HG03378 (cell line): Measurements from ENCODE around the gene SPINDOC.
"Not testable (repeated sequence)": the region's sequence is repeated elsewhere in the genome, so short reads cannot be mapped to it uniquely, and the experiment has no call there.

Experiments
- ATAC-seq: cut with Tn5 transposase; IDR thresholded peaks from one replicate; pipeline ENCODE4 v1.9.1; 2021; ENCODE audit warnings: mild to moderate bottlenecking, moderate library complexity; ENCODE audit not compliant: unreplicated experiment

The SPINDOC gene, protein sequence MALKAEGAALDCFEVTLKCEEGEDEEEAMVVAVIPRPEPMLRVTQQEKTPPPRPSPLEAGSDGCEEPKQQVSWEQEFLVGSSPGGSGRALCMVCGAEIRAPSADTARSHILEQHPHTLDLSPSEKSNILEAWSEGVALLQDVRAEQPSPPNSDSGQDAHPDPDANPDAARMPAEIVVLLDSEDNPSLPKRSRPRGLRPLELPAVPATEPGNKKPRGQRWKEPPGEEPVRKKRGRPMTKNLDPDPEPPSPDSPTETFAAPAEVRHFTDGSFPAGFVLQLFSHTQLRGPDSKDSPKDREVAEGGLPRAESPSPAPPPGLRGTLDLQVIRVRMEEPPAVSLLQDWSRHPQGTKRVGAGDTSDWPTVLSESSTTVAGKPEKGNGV

DNA sequence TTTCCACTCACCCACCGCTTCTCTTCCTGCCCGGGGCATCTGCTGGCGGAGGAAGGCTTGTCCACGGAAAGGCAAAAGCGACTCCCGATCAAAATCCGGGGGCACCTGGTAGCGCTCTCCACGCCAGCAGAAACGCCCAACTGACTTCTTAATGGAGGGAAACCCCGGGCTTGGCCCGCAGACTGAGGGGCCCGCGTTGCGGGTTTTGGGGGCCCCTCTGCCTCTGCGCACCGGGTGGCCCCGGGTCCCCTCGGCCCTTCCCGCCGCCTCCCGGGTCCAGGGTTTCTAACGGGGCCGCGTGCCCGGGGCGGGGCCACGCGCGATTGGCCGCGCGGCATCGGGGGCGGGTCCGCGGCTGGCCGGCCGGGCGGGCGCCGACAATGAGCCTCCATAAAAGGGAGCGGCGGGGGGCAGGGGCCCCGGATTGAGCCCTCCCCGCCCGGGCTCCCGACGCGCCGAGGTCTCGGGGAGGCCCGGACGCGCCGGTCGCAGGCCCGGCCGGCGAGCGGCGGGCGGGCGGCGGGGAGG lies at the start of gene SPINDOC:
SPINDOC (plus strand) TSS at position 422 of the 528 bp plus-strand sequence. CDS start 231 bp downstream, outside the sequence.
- no peak for ATAC-seq

DNA sequence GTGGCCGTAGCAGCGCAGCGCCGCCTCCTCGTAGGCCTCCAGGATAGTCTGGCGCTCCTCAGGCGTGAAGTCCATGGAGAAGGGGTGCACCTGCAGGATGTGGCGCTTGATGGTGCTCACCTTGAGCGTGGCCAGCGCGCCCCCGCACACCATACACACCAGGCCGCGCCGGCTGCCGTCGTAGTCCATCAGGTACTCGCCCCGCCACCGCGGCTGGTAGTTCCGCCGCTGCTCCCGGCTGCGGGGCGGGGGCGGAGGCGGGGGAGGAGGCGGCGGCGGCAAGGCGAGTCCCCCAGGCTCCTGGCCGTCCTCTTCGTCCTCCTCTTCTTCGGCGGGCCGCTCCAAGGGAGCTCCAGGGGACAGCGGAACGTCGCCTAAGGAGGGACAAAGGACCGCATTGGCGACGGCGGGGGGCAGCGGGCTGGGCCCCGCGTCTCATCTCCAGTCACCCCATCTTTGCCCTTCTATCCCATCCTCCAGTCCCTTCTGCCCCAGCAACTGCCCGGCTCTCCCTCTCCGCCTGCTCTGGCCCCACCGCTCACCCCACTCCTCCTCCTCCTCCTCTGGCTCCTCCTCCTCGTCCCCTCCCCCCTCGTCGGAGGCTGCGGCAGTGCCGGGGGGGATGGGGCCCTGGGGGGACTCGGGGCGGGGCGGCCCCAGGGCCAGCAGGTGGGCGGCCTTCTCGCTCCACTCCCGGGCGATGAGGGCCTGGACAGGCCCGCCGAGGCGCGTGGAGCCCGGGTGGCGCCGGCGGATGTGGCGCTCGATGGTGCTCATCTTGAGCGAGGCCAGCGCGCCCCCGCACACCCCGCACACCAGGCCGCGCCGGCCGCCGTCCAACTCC lies 49.5 kb upstream of the SPINDOC start:
- no peak for ATAC-seq

DNA sequence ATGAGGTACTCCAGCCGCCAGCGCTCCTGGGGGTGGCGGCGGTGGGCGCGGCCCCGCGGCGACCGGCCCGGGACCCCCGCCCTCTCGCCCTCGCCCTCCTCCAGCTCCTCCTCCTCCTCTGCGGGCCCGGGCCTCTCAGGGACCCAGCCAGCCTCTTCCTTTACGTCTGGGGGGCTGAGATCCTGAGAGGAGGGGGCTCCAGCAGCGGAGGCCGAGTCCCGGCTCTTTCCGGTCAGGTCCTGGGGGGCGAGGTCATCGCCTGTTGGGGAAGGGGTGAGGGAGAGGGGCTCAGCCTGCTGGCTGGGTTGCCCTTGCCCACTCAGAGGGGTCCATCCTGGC lies 48.9 kb upstream of the SPINDOC start:
- no peak for ATAC-seq

DNA sequence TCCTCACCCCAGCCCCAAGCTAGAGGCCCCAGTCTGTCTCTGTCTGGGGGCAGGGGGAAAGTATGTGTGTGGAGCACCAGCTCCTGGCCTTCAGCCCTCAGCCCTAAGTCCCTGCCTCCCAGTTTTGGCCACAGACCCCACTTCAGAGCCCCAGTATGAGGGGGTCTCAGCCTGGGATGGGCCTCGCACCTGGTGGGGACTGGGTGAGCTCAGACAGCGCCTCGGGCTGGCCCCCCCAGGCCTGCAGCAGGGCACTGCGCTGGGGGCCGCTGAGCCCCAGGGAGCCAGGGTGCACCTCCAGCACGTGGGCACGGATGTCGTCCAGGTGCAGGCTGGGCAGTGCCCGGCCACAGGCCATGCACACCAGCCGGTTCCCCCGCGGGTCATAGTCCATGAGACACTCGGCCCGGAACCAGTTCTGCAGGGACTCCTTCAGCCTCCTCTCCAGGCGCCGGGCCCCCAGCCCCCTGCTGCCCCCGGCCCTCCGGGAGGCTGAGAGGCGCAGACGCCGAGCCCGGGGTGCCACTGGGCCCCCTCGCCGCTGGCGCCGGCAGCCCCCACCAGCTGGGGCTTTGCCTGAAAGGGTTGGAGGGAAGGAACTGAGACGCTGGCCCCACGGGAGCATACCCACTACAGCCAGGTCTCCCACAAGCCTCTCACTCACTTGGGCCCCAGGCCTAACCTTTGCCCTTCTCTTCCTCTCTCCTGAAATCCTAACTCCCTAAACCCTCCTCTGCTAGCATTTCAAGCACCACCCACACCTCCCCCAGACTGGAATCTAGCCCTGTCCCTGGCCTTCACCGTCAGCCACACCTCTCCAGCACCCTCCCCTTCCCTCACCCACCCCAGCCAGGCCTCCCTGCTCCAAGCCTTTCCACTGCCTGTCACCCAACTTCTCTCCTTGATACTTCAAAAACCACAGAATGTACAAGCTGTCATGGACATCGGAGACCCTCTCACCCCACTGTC lies 48.3 kb upstream of the SPINDOC start:
- no peak for ATAC-seq

DNA sequence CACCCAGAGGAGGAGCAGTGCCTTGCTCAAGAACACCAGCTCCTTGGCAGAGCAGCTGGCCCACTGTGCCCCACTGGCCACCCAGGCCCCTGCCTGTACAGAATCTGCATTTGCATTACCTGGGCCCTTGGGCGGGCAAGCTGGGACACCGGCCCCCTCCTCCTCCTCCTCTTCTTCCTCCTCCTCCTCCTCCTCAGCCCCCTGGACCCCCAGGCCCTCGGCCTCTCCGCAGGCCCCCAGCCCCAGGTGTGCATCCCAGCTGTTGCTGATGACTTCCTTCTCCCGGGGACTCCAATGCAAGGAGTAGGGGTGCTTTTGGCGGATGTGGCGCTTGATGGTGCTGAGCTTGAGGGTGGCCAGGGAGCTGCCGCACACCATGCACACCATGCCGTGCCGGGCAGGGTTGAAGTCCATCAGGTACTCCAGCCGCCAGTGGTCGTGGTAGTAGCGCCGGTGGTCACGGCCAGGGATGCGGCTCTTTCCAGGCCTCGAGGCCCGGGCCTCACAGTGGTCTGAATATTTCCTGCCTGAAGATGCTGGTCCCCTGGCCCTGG lies 47.5 kb upstream of the SPINDOC start:
- no peak for ATAC-seq

DNA sequence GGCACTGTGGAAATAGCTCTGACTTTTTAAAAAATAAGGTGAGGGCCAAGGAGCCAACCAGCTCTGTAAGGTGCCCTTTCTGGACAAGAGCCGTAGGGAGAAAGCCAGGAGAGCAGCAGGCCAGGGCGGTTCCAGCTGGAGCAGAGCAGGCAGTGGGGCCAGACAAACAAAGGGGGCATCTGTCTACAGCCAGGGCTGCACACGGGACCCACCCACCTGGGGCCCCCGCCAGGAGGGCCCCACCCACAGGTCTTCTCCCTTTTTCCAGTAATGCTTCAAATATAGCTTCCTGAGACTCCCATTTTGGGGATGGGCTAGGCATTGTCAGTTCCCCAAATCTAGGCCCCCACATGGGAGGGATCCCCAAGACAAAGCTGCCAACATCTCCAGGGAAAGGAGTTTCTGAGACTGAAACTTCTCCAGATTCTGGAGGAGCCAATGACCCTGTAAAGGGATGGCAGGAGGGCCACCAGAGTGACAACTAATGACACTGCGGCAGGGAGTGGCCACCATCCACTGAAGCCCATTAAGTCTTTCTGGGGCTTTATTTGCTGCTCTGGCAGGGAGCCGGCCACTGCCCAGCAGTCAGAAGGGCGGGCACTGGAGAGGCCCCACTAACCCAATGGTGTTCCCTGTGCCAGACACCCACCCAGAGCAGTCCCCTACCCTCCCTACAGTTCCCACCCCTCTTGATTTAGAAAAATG lies 46.6 kb upstream of the SPINDOC start:
- no peak for ATAC-seq

DNA sequence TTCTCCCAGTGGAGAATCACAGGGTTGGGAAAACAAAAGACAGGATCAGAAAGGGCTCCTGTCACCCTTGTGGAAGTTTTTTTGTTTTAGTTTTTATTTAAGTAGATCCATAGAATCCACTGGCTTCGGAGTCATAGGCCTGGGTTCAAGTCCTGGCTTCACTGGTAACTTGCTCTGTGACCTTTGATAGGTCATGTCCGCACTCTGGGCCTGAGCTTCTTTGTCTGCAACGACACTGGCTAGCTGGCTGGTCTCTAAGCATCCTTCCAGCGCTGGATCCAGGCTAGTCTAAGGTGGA lies 46.0 kb upstream of the SPINDOC start:
- ATAC-seq = no peak

DNA sequence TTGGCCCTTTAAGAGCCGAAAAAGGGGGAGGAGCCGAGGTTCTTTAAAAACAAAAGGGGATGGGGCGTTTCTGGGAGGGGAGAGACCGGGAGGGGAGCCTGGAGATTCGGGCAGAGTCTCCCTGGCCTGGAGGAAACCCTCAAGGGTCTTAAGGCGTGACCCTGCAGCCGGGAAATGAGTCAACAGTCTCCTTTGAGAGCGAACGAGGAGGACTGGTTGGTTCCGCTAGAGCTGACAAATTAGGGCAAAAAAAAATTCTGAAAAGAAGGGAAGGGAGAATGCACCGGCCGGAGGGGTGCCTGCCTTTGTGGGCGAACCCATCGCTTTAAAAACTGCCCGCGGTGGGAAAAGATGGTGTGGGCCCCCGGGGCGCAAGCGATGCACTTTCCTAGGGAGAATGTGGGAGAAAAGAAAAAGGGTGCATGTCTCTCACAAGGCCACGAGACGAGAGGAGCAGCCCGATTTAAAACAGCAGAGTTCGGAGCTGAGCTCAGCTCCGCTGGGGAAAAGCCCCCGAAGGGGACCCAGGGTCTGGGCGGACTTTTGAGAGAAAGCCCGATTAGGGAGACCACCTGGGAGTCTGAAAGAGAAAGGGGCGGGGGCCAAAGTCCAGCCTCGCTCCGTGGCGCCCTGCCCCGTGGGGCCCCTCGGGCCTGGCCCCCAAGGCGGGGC lies 45.6 kb upstream of the SPINDOC start:
- ATAC-seq = no peak

DNA sequence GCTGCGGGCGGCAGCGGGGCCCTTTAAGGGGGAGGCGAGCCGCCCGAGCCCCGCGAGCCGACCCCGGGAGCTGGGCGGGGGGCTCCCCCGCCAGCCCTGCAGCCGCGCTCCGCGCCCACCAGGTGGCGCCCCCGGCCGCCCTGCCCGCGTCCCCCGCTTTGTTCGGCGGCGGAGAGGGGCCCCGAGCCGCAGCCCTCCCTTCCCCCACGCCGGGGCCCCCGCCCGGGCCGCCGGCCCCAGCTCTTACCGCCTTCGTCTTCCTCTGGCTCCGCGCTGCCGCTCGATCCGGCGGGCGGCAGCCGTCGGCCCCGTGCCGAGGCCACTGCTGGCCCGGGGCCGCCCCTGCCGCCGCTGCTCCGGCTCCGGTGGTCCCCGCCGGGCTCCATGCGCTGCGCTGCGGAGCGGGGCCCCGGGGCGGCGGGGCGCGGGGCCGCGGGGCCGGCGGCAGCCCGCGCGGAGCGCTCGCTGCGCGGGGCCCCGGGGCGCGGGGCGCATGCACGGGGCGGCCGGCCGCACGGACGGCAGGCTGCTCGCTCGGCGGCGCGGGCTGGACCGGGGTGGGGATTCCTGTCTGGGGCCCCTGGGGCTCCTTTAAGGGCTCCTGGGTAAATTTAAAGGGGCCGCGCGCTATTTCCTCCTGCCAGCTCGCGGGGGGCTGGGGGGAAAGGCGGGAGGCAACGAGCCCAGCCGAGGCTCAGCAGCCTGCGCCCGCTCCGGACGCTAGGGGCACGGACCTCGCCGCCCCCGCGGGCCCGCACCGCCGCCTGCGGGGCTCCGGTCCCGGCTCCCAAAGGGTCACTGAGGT lies 44.8 kb upstream of the SPINDOC start, which contains the start of gene ZFTA:
ZFTA (minus strand) TSS at position 539 of the 805 bp plus-strand sequence; CDS start at position 386, 153 bp downstream.
- no peak for ATAC-seq

DNA sequence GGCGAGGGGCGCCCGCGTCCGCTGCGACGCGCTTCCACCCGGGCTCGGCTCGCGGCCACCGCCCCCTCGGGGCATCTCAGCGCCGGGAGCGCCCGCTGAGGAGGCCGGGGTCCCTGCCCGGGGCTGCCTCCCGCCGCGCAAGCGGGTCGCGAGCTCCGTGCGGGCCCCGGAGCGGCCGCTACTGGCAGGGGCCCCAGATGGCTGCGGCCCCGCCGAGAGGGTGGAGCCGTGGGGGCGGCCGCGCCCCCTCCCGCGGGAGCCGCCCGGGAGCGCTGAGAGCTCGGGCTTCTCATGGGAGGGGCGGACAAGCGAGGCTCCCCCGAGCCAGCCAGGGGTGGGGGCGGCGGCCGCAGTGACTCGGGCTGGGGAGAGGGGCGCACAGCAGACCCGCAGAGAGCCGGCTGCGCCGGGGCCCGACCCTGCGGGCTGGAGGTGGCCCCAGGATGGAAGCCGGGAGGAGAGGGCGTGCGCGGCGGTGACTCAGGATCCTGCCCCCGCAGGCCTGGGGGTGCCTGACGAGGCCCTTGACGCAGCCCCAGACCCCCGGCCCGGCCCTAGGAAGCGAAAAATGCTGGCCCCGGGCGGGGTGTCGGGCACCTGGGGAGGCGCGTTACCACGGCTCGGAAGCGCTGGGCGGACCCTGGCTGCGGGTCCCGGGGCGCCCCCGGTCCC lies 44.1 kb upstream of the SPINDOC start:
- no peak for ATAC-seq

DNA sequence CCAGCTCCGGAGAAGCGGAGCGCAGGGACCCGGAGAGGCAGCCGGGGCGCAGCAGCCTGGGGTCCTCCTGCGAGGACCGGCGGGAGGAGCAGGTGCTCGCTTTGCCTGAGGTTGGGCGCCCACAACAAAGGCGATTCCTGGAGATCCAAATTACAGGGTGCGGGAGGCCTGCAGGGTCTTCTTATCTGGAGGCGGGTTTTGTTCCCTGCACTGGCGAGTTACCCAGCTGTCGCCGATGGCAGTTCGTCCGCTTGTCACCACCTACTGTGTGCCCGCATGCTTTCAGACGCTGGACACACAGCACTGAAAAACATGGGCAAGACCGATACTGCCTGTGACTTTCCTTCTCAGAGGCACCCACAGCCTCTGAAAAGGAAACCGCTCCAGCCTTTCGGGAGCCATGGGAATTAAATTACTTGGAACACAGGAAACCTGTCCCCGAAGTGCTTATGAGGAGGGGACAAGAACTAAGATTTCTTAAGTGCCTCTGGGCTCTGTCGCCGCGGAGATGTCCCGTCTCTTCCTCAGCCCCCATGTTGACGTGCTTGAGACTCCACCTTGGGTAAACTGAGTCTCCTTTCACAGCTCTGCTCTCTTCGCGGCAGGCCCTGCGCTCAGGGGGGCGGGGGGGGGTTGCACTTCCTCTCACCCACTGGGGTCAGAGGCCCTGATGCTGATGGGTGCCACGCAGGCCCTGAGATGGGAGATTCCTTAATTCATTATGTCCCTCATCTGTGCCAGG lies 43.4 kb upstream of the SPINDOC start:
- ATAC-seq = no peak

DNA sequence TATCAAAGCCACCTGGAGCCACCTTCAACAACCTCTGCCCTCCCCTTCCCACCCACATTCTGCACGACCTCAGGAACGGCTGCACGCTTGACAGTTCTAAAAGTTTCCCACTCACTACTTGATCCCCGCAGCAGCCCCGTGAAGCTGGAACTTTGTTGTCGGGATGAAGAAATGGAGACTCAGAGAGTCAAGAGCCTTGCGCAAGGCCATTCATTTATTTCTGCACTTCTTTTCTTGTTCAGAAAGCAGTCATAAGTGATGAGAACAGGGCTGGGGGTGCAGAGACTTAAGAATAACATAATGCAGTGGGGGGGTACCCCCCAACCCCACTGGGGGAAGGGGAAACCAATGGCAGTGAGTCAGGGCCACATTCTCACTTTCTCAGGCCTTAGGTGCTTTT lies 42.5 kb upstream of the SPINDOC start:
- ATAC-seq = no peak

DNA sequence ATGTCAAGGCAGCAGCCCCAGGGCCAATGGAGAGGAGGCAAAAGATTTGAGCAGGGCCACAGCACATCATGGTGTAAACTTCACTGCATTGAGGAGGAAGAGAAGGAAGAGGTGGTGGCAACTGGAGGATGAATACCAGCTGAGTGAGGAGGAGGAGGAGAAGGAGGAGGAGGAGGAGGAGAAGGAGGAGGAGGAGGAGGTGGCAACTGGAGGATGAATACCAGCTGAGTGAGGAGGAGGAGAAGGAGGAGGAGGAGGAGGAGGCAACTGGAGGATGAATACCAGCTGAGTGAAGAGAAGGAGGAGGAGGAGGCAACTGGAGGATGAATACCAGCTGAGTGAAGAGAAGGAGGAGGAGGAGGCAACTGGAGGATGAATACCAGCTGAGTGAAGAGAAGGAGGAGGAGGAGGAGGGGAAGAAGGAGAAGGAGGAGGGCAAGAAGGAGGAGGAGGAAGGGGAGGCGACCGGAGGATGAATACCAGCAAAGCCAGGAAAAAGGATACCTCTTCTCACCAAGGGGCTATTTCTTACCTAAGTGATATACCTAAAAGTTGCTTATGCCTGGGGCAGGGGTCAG lies 41.4 kb upstream of the SPINDOC start:
- not testable (repeated sequence) for ATAC-seq

DNA sequence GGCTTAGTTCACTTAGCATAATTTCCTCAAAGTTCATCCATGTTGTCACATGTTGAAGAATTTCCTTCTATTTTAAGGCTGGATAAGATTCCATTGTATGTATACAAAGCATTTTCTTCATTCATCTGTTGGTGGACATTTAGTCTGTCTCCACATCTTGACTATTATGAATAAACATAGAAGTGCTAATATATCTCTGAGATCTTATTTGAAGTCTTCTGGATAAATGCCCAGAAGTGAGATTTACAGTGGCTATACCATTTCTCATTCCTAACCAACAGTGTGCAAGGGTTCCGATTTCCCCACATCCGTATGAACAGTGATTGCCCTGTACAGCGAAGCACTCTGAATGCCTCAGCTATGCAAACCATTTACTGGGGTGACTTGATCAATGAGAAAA lies 38.1 kb upstream of the SPINDOC start:
- no peak for ATAC-seq

DNA sequence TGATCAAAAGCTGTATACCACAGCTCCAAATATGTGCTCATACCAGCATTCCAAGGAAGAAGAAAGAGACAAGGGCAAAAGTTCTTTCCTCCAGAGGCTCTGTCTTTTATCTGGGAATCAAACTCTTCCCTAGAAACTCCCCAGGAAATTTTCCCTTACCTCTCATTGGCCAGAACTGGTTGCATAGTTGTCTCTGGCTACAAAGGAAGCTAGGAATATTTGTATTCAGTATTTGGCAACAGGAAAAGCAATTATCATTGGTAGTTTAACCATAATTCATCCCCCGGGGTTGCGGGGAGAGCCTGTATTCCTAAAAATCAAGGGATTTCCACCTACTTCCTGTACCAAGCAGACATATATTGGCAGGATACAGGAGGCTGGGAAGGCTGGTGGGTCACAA lies 34.2 kb upstream of the SPINDOC start:
- ATAC-seq = no peak

DNA sequence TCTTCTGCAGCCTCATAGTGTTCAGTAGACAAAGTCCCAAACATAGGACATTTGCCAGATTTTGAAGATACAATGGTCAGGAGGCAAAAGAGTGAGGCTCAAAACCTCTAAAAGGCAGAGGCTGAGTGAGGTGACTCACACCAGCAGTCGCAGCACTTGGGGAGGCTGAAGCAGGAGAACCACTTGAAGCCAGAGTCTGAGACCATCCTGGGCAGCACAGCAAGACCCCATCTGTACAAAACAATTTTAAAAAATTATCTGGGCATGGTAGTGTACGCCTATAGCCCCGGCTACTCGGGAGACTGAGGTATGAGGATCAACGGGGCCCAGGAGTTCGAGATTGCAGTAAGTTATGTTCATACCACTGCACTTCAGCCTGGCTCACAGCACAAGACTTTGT lies 30.5 kb upstream of the SPINDOC start:
- ATAC-seq = no peak
